Measurements from ENCODE around the gene ALG6.

DNA sequence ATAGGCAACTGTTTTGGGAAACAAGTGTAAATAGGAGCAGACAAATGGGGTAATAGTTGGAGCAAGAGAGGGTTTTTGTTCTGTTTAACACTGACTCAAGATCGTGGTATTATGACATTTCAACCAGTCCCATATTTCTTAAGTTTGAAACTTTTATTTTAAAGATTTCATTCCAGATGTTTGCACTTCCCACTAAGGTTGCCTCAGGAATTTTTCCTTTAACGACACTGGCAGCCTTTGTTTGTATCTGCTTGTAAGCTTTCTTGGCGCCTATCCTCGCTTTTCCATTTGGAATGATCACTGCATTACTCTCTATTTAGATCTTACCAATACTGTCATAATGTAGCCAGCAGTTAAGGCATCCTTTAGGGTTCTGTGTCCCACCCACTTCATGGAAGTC is 67.7 kb downstream of the ALG6 start:
- TF ChIP-seq EZH2phosphoT487 (IDR thresholded peaks at IDR 0.05; ENCODE audit: insufficient read depth, low read depth) (no peak), EZH2 (IDR thresholded peaks at IDR 0.05; ENCODE audit: insufficient read depth, poor library complexity, severe bottlenecking) (no peak)
